Stimulated activated CD4-positive, alpha-beta T cell treated with anti-CD3 and anti-CD28 coated beads, Interleukin-12 subunit alpha, Interleukin-12 subunit beta, amount 100 ng/mL, for 24 hours (primary cell): ENCODE measurements around the gene DOCK1.

Experiments
- DNase-seq, 2 experiments: peaks; one replicate each; pipeline ENCODE4 v3.0.0-alpha.2; 2020; ENCODE audit warnings: low read depth in 2 of 2

DOCK1 gene

GRCh38 chr10:127135844-127136577 lies 230.8 kb downstream of the DOCK1 start:
- no peak for DNase-seq

- DNase-seq: no peak
These were observed 232.2 kb downstream of the DOCK1 start for GRCh38 chr10:127137391-127137790.

GRCh38 chr10:127142136-127142535 lies 236.9 kb downstream of the DOCK1 start:
- no peak for DNase-seq

- DNase-seq: no peak
These were observed 237.6 kb downstream of the DOCK1 start for GRCh38 chr10:127142856-127143255.

- no peak for DNase-seq
These were observed 239.9 kb downstream of the DOCK1 start for GRCh38 chr10:127145173-127145572.

GRCh38 chr10:127146661-127147060 lies 241.4 kb downstream of the DOCK1 start:
- no peak for DNase-seq

GRCh38 chr10:127148066-127148932 lies 243.1 kb downstream of the DOCK1 start:
- DNase-seq: no peak

- no peak for DNase-seq
These were observed 243.6 kb downstream of the DOCK1 start for GRCh38 chr10:127148933-127149220.

GRCh38 chr10:127149501-127150081 lies 244.4 kb downstream of the DOCK1 start:
- no peak for DNase-seq

- no peak for DNase-seq
These were observed 244.9 kb downstream of the DOCK1 start for GRCh38 chr10:127150136-127150535.

- DNase-seq: no peak
These were observed 246.3 kb downstream of the DOCK1 start for GRCh38 chr10:127151541-127151940.

GRCh38 chr10:127151981-127152699 lies 246.9 kb downstream of the DOCK1 start:
- no peak for DNase-seq

- DNase-seq: no peak
These were observed 248.0 kb downstream of the DOCK1 start for GRCh38 chr10:127153181-127153580.

GRCh38 chr10:127154831-127155620 lies 249.8 kb downstream of the DOCK1 start:
- no peak for DNase-seq

GRCh38 chr10:127157089-127157488 lies 251.9 kb downstream of the DOCK1 start:
- DNase-seq: no peak

GRCh38 chr10:127157506-127158200 lies 252.4 kb downstream of the DOCK1 start:
- no peak for DNase-seq

GRCh38 chr10:127158662-127159061 lies 253.4 kb downstream of the DOCK1 start:
- DNase-seq: no peak

GRCh38 chr10:127159648-127160245 lies 254.5 kb downstream of the DOCK1 start:
- DNase-seq: no peak

- DNase-seq: no peak
These were observed 256.3 kb downstream of the DOCK1 start for GRCh38 chr10:127161482-127161881.

- no peak for DNase-seq
These were observed 257.6 kb downstream of the DOCK1 start for GRCh38 chr10:127162841-127163240.
